H1 (cell line): ENCODE measurements around the gene SAMM50. TPM values are rescaled to one million over a fixed set of nuclear protein-coding genes. Genes with fewer than 3 reads are reported as not detected.

Experiments
- EP300 ChIP-seq, 2 experiments: IDR thresholded peaks; 1 replicate in 1 of 2; 2 replicates in 1 of 2; pipeline ENCODE4 v1.6.1; 2011 to 2012; ENCODE audit warnings: low read depth in 2 of 2, low read length in 2 of 2, mild to moderate bottlenecking in 2 of 2, borderline replicate concordance in 1 of 2, inconsistent platforms in 1 of 2, moderate library complexity in 1 of 2
- JUN ChIP-seq: IDR thresholded peaks from 2 replicates; pipeline ENCODE4 v1.6.1; 2011; ENCODE audit warnings: low read depth, mild to moderate bottlenecking, improper control_type of control experiment, low read length
- POLR2A ChIP-seq, 2 experiments: IDR thresholded peaks; 1 replicate in 1 of 2; 2 replicates in 1 of 2; pipeline ENCODE4 v1.6.1; 2011; ENCODE audit warnings: low read depth in 2 of 2, low read length in 2 of 2, mild to moderate bottlenecking in 2 of 2; ENCODE audit errors: control extremely low read depth in 1 of 2
- polyA plus RNA-seq, 7 experiments: library from polyadenylated mRNA; depleted of rRNA in 3 of 7; stranded (reverse) in 5 of 7; unstranded in 2 of 7; fragments of >200 nt in 5 of 7; fragments of 200-250 nt in 2 of 7; gene quantifications; 1 replicate in 5 of 7; 2 replicates in 1 of 7; 4 replicates in 1 of 7; pipeline versions ENCODE4 v1.2.1 to v1.2.3, GENCODE V29; 2011 to 2013; ENCODE audit warnings: missing spikeins in 2 of 7, mixed read lengths in 2 of 7
- total RNA-seq: library from RNA; stranded (reverse); fragmentation: NEBNext Ultra II Directional; extraction: Animal tissue kit (Norgen Biotek cat#: 25700); gene quantifications from 2 replicates; pipeline ENCODE4 v1.2.1, GENCODE V29; 2021
- TF ChIP-seq, protein P1 (sequence below): IDR thresholded peaks from 2 replicates; pipeline ENCODE4 v1.6.1; 2011; ENCODE audit warnings: low read length, improper control_type of control experiment

SAMM50 gene
- total and polyA plus RNA-seq, 2 of the 8 experiments (the other 6 are each of a cell fraction or from before 2014, with no cell fraction given), result 45.4 to 70.3 TPM

DNA sequence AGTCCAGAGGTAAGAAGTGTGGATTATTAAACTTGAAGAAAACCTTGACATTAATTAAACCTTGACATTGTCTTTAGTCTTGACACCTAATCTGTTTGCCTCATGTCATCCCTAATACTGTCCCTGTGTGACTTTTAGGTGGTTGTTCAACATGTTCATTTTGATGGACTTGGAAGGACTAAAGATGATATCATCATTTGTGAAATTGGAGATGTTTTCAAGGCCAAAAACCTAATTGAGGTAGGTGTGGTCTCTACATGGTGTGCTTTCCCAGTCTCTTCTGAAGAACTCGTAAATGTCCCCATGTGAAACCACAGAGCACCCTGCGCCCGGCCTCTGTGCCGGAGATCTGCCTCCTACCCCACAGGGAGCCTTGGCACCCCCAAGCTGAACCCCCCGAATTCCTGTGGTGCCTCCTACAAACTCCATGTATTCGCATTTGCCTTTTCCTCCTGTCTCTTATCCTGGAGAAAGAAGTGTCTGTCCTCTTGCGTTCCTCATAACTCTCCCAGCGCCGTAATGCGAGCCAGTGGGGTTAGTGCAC is 9.1 kb downstream of the SAMM50 start (continued):
- TF ChIP-seq, protein P1, sequence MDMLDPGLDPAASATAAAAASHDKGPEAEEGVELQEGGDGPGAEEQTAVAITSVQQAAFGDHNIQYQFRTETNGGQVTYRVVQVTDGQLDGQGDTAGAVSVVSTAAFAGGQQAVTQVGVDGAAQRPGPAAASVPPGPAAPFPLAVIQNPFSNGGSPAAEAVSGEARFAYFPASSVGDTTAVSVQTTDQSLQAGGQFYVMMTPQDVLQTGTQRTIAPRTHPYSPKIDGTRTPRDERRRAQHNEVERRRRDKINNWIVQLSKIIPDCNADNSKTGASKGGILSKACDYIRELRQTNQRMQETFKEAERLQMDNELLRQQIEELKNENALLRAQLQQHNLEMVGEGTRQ, result no peak
- TF ChIP-seq EP300 (IDR thresholded peaks at IDR 0.05; ENCODE audit: borderline replicate concordance in 1 of 2, low read depth in 2 of 2, low read length in 2 of 2) (no peak), POLR2A (IDR thresholded peaks at IDR 0.05; ENCODE audit: control extremely low read depth in 1 of 2, low read depth in 2 of 2, low read length in 2 of 2) (no peak), JUN (no peak)
- TF ChIP-seq, all 59 proteins: peak for 0
